HepG2 (cell line): ENCODE data around the gene METTL1. TPM values are rescaled to one million over a fixed set of nuclear protein-coding genes. Genes with fewer than 3 reads are reported as not detected.

ENCODE experiments used
- ATF1 ChIP-seq: IDR thresholded peaks from 2 replicates; pipeline ENCODE4 v1.6.1; 2016; ENCODE audit warnings: mild to moderate bottlenecking, control low read depth
- FLYWCH1 ChIP-seq: sonication (generic); formaldehyde crosslinking; IDR thresholded peaks from 2 replicates; pipeline ENCODE4 v1.8.1; 2023; ENCODE audit warnings: mild to moderate bottlenecking, missing genetic modification reagents
- FOXP1 ChIP-seq, 2 experiments: fragments of 450-650 bp in 1 of 2; IDR thresholded peaks; 2 replicates each; pipeline ENCODE4 v1.6.1; 2017 to 2018; ENCODE audit warnings: antibody characterized with exemption in 1 of 2
- GABPA ChIP-seq, 2 experiments: IDR thresholded peaks; 2 replicates each; pipeline ENCODE4 v1.6.1; 2011 to 2016; ENCODE audit warnings: low read depth in 2 of 2, low read length in 1 of 2, missing biosample characterization in 1 of 2, missing genetic modification characterization in 1 of 2
- KDM5A ChIP-seq: fragments of 200-600 bp; sonication (generic); IDR thresholded peaks from 2 replicates; pipeline ENCODE4 v1.7.0; 2018; ENCODE audit warnings: antibody characterized with exemption, mild to moderate bottlenecking, low read length, borderline replicate concordance
- KMT2B ChIP-seq: IDR thresholded peaks from 2 replicates; pipeline ENCODE4 v1.6.1; 2016; ENCODE audit warnings: missing genetic modification reagents, missing compliant biosample characterization
- MED13 ChIP-seq: sonication (generic); formaldehyde crosslinking; IDR thresholded peaks from 2 replicates; pipeline ENCODE4 v1.5.0; 2020; ENCODE audit warnings: missing genetic modification reagents
- MYNN ChIP-seq: sonication (generic); formaldehyde crosslinking; IDR thresholded peaks from 2 replicates; pipeline ENCODE4 v1.4.0; 2020; ENCODE audit warnings: mild to moderate bottlenecking, low read depth, missing genetic modification reagents
- SAFB2 ChIP-seq: sonication (generic); formaldehyde crosslinking; IDR thresholded peaks from 2 replicates; pipeline ENCODE4 v1.5.1; 2020; ENCODE audit warnings: missing genetic modification reagents, low read depth, mild to moderate bottlenecking, borderline replicate concordance
- SALL1 ChIP-seq: sonication (generic); formaldehyde crosslinking; IDR thresholded peaks from 2 replicates; pipeline ENCODE4 v1.8.0; 2022; ENCODE audit warnings: mild to moderate bottlenecking, missing genetic modification reagents
- SYNCRIP ChIP-seq: fragments of 200-400 bp; formaldehyde crosslinking; IDR thresholded peaks from 2 replicates; pipeline ENCODE4 v1.6.1; 2018; ENCODE audit warnings: mild to moderate bottlenecking, low read depth, low read length; ENCODE audit not compliant: insufficient read depth
- TEAD3 ChIP-seq: optimal IDR thresholded peaks from 2 replicates; pipeline ENCODE3; 2016; ENCODE audit warnings: borderline replicate concordance
- ZNF746 ChIP-seq: sonication (generic); formaldehyde crosslinking; IDR thresholded peaks from 2 replicates; pipeline ENCODE4 v1.8.0; 2022; ENCODE audit warnings: mild to moderate bottlenecking, missing genetic modification reagents
- ZNF788 ChIP-seq: sonication (generic); formaldehyde crosslinking; IDR thresholded peaks from 2 replicates; pipeline ENCODE4 v1.5.0; 2020; ENCODE audit warnings: mild to moderate bottlenecking, missing genetic modification reagents, borderline replicate concordance
- polyA plus RNA-seq, 8 experiments: library from polyadenylated mRNA; depleted of rRNA in 3 of 8; stranded (reverse) in 7 of 8; unstranded in 1 of 8; fragments of >200 nt; fragmentation: Illumina TruSeq in 4 of 8; extraction: Trizol in 4 of 8; gene quantifications; 2 replicates each; pipeline versions ENCODE4 v1.2.1 to v1.2.3, GENCODE V29; 2011 to 2016; ENCODE audit warnings: low read depth in 4 of 8, missing spikeins in 1 of 8, mixed read lengths in 1 of 8; ENCODE audit not compliant: insufficient read depth in 1 of 8
- total RNA-seq, 5 experiments: library from RNA; depleted of rRNA; stranded (reverse); fragments of >200 nt; fragmentation: Illumina TruSeq; extraction: Trizol; gene quantifications; 2 replicates each; pipeline ENCODE4 v1.2.3, GENCODE V29; 2016; ENCODE audit warnings: low read depth in 1 of 5
- TF ChIP-seq, protein P1 (sequence below): sonication (generic); formaldehyde crosslinking; IDR thresholded peaks from 2 replicates; pipeline ENCODE4 v1.5.0; 2020; ENCODE audit warnings: mild to moderate bottlenecking, missing genetic modification reagents, borderline replicate concordance
- TF ChIP-seq, protein P2 (sequence below): IDR thresholded peaks from 2 replicates; pipeline ENCODE4 v1.6.1; 2016; ENCODE audit warnings: low read depth, borderline replicate concordance
- TF ChIP-seq, protein P3 (sequence below): sonication (generic); formaldehyde crosslinking; IDR thresholded peaks from 2 replicates; pipeline ENCODE4 v1.4.0; 2020; ENCODE audit warnings: missing genetic modification reagents
- TF ChIP-seq, protein P4 (sequence below): sonication (generic); formaldehyde crosslinking; IDR thresholded peaks from 2 replicates; pipeline ENCODE4 v1.4.0; 2020; ENCODE audit warnings: mild to moderate bottlenecking, missing genetic modification reagents
- TF ChIP-seq, protein P5 (sequence below): IDR thresholded peaks from 2 replicates; pipeline ENCODE4 v1.6.1; 2016; ENCODE audit warnings: missing genetic modification reagents, missing compliant biosample characterization

Gene METTL1
- total and polyA plus RNA-seq, 2 of the 13 experiments (the other 11 are each of a cell fraction or from before 2014, with no cell fraction given): 34.7 to 36.9 TPM

DNA sequence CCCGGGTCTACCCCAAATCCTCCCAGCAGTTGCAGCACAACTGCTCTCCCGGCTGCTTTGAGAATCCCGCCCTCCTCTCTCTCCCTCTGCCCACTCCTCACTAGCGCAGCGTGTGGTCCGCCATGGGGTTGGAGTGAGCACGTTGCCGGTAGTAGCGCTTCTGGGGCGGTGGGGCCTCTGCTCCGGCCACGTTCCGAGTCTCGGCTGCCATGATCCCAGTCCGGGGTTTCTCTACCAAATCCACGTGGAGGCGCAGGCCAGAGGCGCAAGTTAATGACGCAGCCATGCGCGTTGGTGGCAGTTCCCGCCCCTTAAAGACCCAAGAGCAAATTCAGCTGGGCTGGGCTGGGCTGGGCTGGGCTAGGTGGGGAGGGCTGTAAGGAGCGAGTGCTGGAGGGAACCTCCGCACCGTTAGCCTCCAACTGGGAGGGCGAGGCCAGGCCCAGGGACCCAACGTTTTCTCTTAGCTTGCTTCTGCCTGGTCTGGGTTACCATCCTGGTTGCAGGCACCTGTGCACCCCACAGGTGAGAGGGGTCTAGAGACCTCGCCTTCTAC lies at the start of gene METTL1 (continued):
- TF ChIP-seq, protein P1, sequence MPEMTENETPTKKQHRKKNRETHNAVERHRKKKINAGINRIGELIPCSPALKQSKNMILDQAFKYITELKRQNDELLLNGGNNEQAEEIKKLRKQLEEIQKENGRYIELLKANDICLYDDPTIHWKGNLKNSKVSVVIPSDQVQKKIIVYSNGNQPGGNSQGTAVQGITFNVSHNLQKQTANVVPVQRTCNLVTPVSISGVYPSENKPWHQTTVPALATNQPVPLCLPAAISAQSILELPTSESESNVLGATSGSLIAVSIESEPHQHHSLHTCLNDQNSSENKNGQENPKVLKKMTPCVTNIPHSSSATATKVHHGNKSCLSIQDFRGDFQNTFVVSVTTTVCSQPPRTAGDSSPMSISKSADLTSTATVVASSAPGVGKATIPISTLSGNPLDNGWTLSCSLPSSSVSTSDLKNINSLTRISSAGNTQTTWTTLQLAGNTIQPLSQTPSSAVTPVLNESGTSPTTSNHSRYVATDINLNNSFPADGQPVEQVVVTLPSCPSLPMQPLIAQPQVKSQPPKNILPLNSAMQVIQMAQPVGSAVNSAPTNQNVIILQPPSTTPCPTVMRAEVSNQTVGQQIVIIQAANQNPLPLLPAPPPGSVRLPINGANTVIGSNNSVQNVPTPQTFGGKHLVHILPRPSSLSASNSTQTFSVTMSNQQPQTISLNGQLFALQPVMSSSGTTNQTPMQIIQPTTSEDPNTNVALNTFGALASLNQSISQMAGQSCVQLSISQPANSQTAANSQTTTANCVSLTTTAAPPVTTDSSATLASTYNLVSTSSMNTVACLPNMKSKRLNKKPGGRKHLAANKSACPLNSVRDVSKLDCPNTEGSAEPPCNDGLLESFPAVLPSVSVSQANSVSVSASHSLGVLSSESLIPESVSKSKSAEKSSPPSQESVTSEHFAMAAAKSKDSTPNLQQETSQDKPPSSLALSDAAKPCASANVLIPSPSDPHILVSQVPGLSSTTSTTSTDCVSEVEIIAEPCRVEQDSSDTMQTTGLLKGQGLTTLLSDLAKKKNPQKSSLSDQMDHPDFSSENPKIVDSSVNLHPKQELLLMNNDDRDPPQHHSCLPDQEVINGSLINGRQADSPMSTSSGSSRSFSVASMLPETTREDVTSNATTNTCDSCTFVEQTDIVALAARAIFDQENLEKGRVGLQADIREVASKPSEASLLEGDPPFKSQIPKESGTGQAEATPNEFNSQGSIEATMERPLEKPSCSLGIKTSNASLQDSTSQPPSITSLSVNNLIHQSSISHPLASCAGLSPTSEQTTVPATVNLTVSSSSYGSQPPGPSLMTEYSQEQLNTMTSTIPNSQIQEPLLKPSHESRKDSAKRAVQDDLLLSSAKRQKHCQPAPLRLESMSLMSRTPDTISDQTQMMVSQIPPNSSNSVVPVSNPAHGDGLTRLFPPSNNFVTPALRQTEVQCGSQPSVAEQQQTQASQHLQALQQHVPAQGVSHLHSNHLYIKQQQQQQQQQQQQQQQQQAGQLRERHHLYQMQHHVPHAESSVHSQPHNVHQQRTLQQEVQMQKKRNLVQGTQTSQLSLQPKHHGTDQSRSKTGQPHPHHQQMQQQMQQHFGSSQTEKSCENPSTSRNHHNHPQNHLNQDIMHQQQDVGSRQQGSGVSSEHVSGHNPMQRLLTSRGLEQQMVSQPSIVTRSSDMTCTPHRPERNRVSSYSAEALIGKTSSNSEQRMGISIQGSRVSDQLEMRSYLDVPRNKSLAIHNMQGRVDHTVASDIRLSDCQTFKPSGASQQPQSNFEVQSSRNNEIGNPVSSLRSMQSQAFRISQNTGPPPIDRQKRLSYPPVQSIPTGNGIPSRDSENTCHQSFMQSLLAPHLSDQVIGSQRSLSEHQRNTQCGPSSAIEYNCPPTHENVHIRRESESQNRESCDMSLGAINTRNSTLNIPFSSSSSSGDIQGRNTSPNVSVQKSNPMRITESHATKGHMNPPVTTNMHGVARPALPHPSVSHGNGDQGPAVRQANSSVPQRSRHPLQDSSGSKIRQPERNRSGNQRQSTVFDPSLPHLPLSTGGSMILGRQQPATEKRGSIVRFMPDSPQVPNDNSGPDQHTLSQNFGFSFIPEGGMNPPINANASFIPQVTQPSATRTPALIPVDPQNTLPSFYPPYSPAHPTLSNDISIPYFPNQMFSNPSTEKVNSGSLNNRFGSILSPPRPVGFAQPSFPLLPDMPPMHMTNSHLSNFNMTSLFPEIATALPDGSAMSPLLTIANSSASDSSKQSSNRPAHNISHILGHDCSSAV (CRISPR knock-in tag): 0 out of 2 replicates have a peak, but pooled peaks have one; percentile 59
- peak; percentile 75; the same call in 1 of the 2 replicates for TF ChIP-seq MYNN
- TF ChIP-seq ZNF746 (CRISPR knock-in tag): no peak
- TF ChIP-seq, protein P2, sequence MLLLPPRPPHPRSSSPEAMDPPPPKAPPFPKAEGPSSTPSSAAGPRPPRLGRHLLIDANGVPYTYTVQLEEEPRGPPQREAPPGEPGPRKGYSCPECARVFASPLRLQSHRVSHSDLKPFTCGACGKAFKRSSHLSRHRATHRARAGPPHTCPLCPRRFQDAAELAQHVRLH: no peak
- peak; percentile 33; the same call in 1 of the 2 replicates for TF ChIP-seq SAFB2
- no peak for TF ChIP-seq GABPA (IDR thresholded peaks at IDR 0.05; ENCODE audit: low read depth, low read length)
- peak; percentile 67 for TF ChIP-seq GABPA (CRISPR knock-in tag; IDR thresholded peaks at IDR 0.05; ENCODE audit: low read depth)
- TF ChIP-seq ATF1: peak; percentile 99
- TF ChIP-seq, protein P3, sequence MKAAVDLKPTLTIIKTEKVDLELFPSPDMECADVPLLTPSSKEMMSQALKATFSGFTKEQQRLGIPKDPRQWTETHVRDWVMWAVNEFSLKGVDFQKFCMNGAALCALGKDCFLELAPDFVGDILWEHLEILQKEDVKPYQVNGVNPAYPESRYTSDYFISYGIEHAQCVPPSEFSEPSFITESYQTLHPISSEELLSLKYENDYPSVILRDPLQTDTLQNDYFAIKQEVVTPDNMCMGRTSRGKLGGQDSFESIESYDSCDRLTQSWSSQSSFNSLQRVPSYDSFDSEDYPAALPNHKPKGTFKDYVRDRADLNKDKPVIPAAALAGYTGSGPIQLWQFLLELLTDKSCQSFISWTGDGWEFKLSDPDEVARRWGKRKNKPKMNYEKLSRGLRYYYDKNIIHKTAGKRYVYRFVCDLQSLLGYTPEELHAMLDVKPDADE (CRISPR knock-in tag): 0 out of 2 replicates have a peak, but pooled peaks have one; percentile 79
- TF ChIP-seq FLYWCH1 (CRISPR knock-in tag): peak; percentile 63; the same call in 1 of the 2 replicates
- TF ChIP-seq SALL1: peak; percentile 93
- peak; percentile 93 for TF ChIP-seq KDM5A
- TF ChIP-seq TEAD3 (CRISPR knock-in tag): peak; percentile 64
- no peak for TF ChIP-seq MED13 (CRISPR knock-in tag)
- no peak for TF ChIP-seq FOXP1 (IDR thresholded peaks at IDR 0.05)
- TF ChIP-seq FOXP1 (CRISPR knock-in tag; IDR thresholded peaks at IDR 0.05): no peak
- TF ChIP-seq, protein P4, sequence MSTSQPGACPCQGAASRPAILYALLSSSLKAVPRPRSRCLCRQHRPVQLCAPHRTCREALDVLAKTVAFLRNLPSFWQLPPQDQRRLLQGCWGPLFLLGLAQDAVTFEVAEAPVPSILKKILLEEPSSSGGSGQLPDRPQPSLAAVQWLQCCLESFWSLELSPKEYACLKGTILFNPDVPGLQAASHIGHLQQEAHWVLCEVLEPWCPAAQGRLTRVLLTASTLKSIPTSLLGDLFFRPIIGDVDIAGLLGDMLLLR (CRISPR knock-in tag): peak; percentile 98; the same call in 1 of the 2 replicates
- TF ChIP-seq, protein P5, sequence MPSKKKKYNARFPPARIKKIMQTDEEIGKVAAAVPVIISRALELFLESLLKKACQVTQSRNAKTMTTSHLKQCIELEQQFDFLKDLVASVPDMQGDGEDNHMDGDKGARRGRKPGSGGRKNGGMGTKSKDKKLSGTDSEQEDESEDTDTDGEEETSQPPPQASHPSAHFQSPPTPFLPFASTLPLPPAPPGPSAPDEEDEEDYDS (CRISPR knock-in tag): peak; percentile 53; the same call in 1 of the 2 replicates
- TF ChIP-seq ZNF788 (CRISPR knock-in tag): peak; percentile 81; the same call in 1 of the 2 replicates
- TF ChIP-seq SYNCRIP: no peak
- TF ChIP-seq KMT2B (CRISPR knock-in tag): peak; percentile 86
